GM23338 (cell line): ENCODE measurements around the gene HOXC4. TPM values are rescaled to one million over a fixed set of nuclear protein-coding genes. Genes with fewer than 3 reads are reported as not detected.

Experiments
- ATAC-seq: fragments of 200-7000 bp; cut with Tn5 transposase; 3 replicates; pipeline ENCODE4 v1.9.1; 2020
- DNase-seq: peaks from one replicate; pipeline ENCODE4 v3.0.0-alpha.2; 2015; ENCODE audit warnings: low spot score
- H2AFZ ChIP-seq: fragments of 200-600 bp; sonication (generic); 2 replicates; pipeline ENCODE4 v1.8.0; 2016; ENCODE audit warnings: antibody characterized with exemption, mild to moderate bottlenecking, moderate library complexity
- H3F3A ChIP-seq: fragments of 200-600 bp; sonication (generic); replicated peaks from 2 replicates; pipeline ENCODE4 v1.8.0; 2017; ENCODE audit warnings: antibody characterized with exemption, mixed run types, low read depth
- H3K27ac ChIP-seq: fragments of 200-600 bp; sonication (generic); 2 replicates; pipeline ENCODE4 v1.6.1; 2016; ENCODE audit warnings: low read depth
- H3K27me3 ChIP-seq: fragments of 200-600 bp; sonication (generic); 2 replicates; pipeline ENCODE4 v1.8.0; 2016; ENCODE audit warnings: mild to moderate bottlenecking, mixed run types, moderate library complexity; ENCODE audit not compliant: insufficient read depth
- H3K36me3 ChIP-seq: fragments of 200-600 bp; sonication (generic); 2 replicates; pipeline ENCODE4 v1.8.0; 2016; ENCODE audit warnings: mild to moderate bottlenecking; ENCODE audit not compliant: insufficient read depth
- H3K4me1 ChIP-seq: fragments of 200-600 bp; sonication (generic); 2 replicates; pipeline ENCODE4 v1.8.0; 2016; ENCODE audit warnings: mild to moderate bottlenecking, moderate library complexity; ENCODE audit not compliant: insufficient read depth
- H3K4me2 ChIP-seq: fragments of 200-600 bp; sonication (generic); 2 replicates; pipeline ENCODE4 v1.7.1; 2017; ENCODE audit warnings: mixed run types
- H3K4me3 ChIP-seq: fragments of 200-600 bp; sonication (generic); 2 replicates; pipeline ENCODE4 v1.6.1; 2016; ENCODE audit warnings: mixed run types
- H3K79me2 ChIP-seq: fragments of 200-600 bp; sonication (generic); replicated peaks from 2 replicates; pipeline ENCODE4 v1.8.0; 2017; ENCODE audit warnings: mild to moderate bottlenecking; ENCODE audit not compliant: insufficient read depth
- H3K9me2 ChIP-seq: fragments of 200-600 bp; sonication (generic); 2 replicates; pipeline ENCODE4 v1.8.0; 2017; ENCODE audit not compliant: insufficient read depth
- H4K20me1 ChIP-seq: fragments of 200-600 bp; sonication (generic); replicated peaks from 2 replicates; pipeline ENCODE4 v1.8.0; 2017; ENCODE audit warnings: mild to moderate bottlenecking; ENCODE audit not compliant: insufficient read depth
- H3K27ac Mint-ChIP-seq: 2 replicates; pipeline ENCODE4 v1.8.0; 2020; ENCODE audit warnings: inconsistent platforms, mild to moderate bottlenecking, moderate library complexity, mixed read lengths
- H3K27me3 Mint-ChIP-seq: 3 replicates; pipeline ENCODE4 v1.8.0; 2022; ENCODE audit warnings: low read depth, mild to moderate bottlenecking, moderate library complexity, mixed read lengths, inconsistent platforms; ENCODE audit not compliant: insufficient read depth, poor library complexity
- H3K36me3 Mint-ChIP-seq: 3 replicates; pipeline ENCODE4 v1.8.0; 2021; ENCODE audit warnings: low read depth, mild to moderate bottlenecking, inconsistent platforms, moderate library complexity, mixed read lengths
- H3K4me1 Mint-ChIP-seq: 3 replicates; pipeline ENCODE4 v1.8.0; 2020; ENCODE audit warnings: mild to moderate bottlenecking, inconsistent platforms, mixed read lengths
- H3K4me3 Mint-ChIP-seq: 3 replicates; pipeline ENCODE4 v1.8.0; 2021; ENCODE audit warnings: moderate library complexity, mild to moderate bottlenecking, inconsistent platforms, mixed read lengths
- H3K9me3 Mint-ChIP-seq: 3 replicates; pipeline ENCODE4 v1.8.0; 2020; ENCODE audit warnings: moderate library complexity, mild to moderate bottlenecking, inconsistent platforms, mixed read lengths
- ETS1 ChIP-seq: IDR thresholded peaks from 2 replicates; pipeline ENCODE4 v1.6.1; 2016; ENCODE audit warnings: antibody characterized with exemption
- EZH2 ChIP-seq: fragments of 200-600 bp; sonication (generic); IDR thresholded peaks from one replicate; pipeline ENCODE4 v1.8.0; 2017; ENCODE audit warnings: antibody characterized with exemption, mild to moderate bottlenecking, low read depth; ENCODE audit not compliant: unreplicated experiment
- EZH2phosphoT487 ChIP-seq: fragments of 200-600 bp; sonication (generic); IDR thresholded peaks from one replicate; pipeline ENCODE4 v1.8.1; 2018; ENCODE audit warnings: antibody characterized with exemption; ENCODE audit not compliant: unreplicated experiment
- REST ChIP-seq: IDR thresholded peaks from one replicate; pipeline ENCODE4 v1.6.1; 2018; ENCODE audit warnings: antibody characterized with exemption; ENCODE audit not compliant: unreplicated experiment
- STAT1 ChIP-seq: IDR thresholded peaks from one replicate; pipeline ENCODE4 v1.6.1; 2016; ENCODE audit warnings: antibody characterized with exemption; ENCODE audit not compliant: unreplicated experiment
- ZNF114 ChIP-seq: fragments of 250-450 bp; sonication (Bioruptor Pico); IDR thresholded peaks from 2 replicates; pipeline ENCODE4 v1.5.0; 2020; ENCODE audit warnings: mild to moderate bottlenecking, moderate library complexity
- ZNF331 ChIP-seq: fragments of 250-450 bp; sonication (Bioruptor Pico); IDR thresholded peaks from 2 replicates; pipeline ENCODE4 v1.5.0; 2020; ENCODE audit warnings: low read depth, mild to moderate bottlenecking, moderate library complexity
- long read RNA-seq: library from polyadenylated mRNA; unstranded; transcript quantifications from one replicate; pipeline ENCODE4 v2.0.0, GENCODE V29; 2020; ENCODE audit not compliant: unreplicated experiment
- polyA plus RNA-seq: library from polyadenylated mRNA; unstranded; fragments of >200 nt; fragmentation: Nextera tagmentation; extraction: Ambion mirVana; gene quantifications from 2 replicates; pipeline ENCODE4 v1.2.1, GENCODE V29; 2016
- total RNA-seq: library from RNA; depleted of rRNA; stranded (reverse); fragments of >200 nt; shearing (Covaris generic); gene quantifications from 2 replicates; pipeline ENCODE4 v1.2.3, GENCODE V29; 2014; rRNA removed
- TF ChIP-seq, protein P1 (sequence below), 2 experiments: fragments of 200-600 bp in 1 of 2; sonication (generic) in 1 of 2; conservative IDR thresholded peaks; 2 replicates each; pipeline versions ENCODE4 v1.5.1 to v1.6.1; 2016 to 2017; ENCODE audit warnings: antibody characterized with exemption in 2 of 2, low read depth in 2 of 2, mild to moderate bottlenecking in 2 of 2, moderate library complexity in 1 of 2

HOXC4 gene
- total RNA-seq (not detected in 2 replicates), polyA plus RNA-seq (not detected in 2 replicates)
- long read RNA-seq: 0 reads

DNA sequence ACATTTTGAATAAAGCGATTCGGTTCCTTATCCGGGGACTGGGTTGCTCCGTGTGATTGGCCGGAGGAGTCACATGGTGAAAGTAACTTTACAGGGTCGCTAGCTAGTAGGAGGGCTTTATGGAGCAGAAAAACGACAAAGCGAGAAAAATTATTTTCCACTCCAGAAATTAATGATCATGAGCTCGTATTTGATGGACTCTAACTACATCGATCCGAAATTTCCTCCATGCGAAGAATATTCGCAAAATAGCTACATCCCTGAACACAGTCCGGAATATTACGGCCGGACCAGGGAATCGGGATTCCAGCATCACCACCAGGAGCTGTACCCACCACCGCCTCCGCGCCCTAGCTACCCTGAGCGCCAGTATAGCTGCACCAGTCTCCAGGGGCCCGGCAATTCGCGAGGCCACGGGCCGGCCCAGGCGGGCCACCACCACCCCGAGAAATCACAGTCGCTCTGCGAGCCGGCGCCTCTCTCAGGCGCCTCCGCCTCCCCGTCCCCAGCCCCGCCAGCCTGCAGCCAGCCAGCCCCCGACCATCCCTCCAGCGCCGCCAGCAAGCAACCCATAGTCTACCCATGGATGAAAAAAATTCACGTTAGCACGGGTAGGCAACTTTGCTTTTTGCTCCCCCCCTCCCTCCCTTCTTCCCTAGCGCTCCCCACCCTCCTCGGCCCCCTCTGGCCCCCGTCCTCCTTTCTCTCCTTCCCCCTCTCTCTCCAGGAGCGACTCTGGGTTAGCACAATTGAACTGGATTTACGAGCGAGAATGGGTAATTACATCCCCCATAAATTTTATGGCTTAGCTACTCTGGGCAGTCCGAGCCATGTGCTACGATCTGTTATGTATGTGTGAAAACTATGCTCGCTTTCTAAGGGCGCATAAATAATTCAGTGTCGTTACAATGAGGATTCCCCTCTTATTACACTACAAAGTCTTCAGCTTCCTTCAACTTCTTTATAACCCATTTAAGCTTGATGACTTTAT lies at the start of gene HOXC4:
TSS of gene HOXC4 (plus strand) at position 85 of the 991 bp plus-strand sequence. CDS start at position 173, 88 bp downstream.
- ATAC-seq: peak; percentile 19
- no peaks in the 10 kb centered on the region for H3K36me3 ChIP-seq

More for the DNA sequence above, at the start of gene HOXC4:
- Mint-ChIP-seq H3K36me3 (no peaks in the 10 kb centered on the region), H3K4me1 (peaks cover 52% of the 10 kb centered on the region), H3K4me3 (peak within 1 kb of the TSS; percentile 61), H3K9me3 (no peaks in the 10 kb centered on the region; the same call in 1 of the 3 replicates), H3K27ac (no peak within 1 kb of the TSS), H3K27me3 (peaks cover 99% of the 10 kb centered on the region)
- H3K4me2 ChIP-seq: peak within 1 kb of the TSS; percentile 82
- H3K4me1 ChIP-seq: peaks cover 94% of the 10 kb centered on the region
- H3K79me2 ChIP-seq: no peaks in the 10 kb centered on the region
- H2AFZ ChIP-seq: peak within 1 kb of the TSS; percentile 28; the same call in 1 of the 2 replicates
- DNase-seq: no peak
- peaks cover 32% of the 10 kb centered on the region for H4K20me1 ChIP-seq
- TF ChIP-seq ETS1 (no peak), ZNF331 (CRISPR knock-in tag) (no peak), STAT1 (no peak), EZH2phosphoT487 (peak; percentile 90), ZNF114 (CRISPR knock-in tag) (no peak), EZH2 (peak; percentile 98), REST (no peak)
- TF ChIP-seq, protein P1, sequence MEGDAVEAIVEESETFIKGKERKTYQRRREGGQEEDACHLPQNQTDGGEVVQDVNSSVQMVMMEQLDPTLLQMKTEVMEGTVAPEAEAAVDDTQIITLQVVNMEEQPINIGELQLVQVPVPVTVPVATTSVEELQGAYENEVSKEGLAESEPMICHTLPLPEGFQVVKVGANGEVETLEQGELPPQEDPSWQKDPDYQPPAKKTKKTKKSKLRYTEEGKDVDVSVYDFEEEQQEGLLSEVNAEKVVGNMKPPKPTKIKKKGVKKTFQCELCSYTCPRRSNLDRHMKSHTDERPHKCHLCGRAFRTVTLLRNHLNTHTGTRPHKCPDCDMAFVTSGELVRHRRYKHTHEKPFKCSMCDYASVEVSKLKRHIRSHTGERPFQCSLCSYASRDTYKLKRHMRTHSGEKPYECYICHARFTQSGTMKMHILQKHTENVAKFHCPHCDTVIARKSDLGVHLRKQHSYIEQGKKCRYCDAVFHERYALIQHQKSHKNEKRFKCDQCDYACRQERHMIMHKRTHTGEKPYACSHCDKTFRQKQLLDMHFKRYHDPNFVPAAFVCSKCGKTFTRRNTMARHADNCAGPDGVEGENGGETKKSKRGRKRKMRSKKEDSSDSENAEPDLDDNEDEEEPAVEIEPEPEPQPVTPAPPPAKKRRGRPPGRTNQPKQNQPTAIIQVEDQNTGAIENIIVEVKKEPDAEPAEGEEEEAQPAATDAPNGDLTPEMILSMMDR (conservative IDR thresholded peaks at IDR 0.05; ENCODE audit: low read depth in 2 of 2): no peak
- no peak within 1 kb of the TSS for H3K27ac ChIP-seq
- H3K4me3 ChIP-seq: peak within 1 kb of the TSS; percentile 53
- peaks cover 100% of the 10 kb centered on the region for H3K27me3 ChIP-seq
- H3F3A ChIP-seq: peaks cover 53% of the 10 kb centered on the region
- no peaks in the 10 kb centered on the region for H3K9me2 ChIP-seq
